Neural cell (in vitro differentiated cells): Measurements from ENCODE around the gene RNF19B. TPM values are rescaled to one million over a fixed set of nuclear protein-coding genes. Genes with fewer than 3 reads are reported as not detected.
"Not testable (repeated sequence)": the region's sequence is repeated elsewhere in the genome, so short reads cannot be mapped to it uniquely, and the experiment has no call there.

ENCODE experiments used
- H2AFZ ChIP-seq: fragments of 200-600, 300-800 bp; sonication (generic), shearing (Covaris generic); 2 replicates; pipeline ENCODE4 v1.6.0; 2014; ENCODE audit warnings: low read depth, mild to moderate bottlenecking, antibody characterized with exemption, low read length, moderate library complexity
- H3F3A ChIP-seq: fragments of 200-600 bp; shearing (Covaris generic); 2 replicates; pipeline ENCODE4 v1.6.1; 2016; ENCODE audit warnings: mild to moderate bottlenecking, moderate library complexity, mixed read lengths, antibody characterized with exemption, low read length; ENCODE audit not compliant: insufficient read depth, poor library complexity, severe bottlenecking
- H3K27ac ChIP-seq: fragments of 200-600, 300-800 bp; sonication (generic), shearing (Covaris generic); 2 replicates; pipeline ENCODE4 v1.5.1; 2014; ENCODE audit warnings: mild to moderate bottlenecking, low read length, moderate library complexity
- H3K27me3 ChIP-seq: fragments of 300-800, 200-600 bp; sonication (generic), shearing (Covaris generic); 2 replicates; pipeline ENCODE4 v1.6.0; 2014; ENCODE audit warnings: mild to moderate bottlenecking, low read depth, low read length, moderate library complexity; ENCODE audit not compliant: insufficient read depth
- H3K36me3 ChIP-seq: fragments of 300-800, 200-600 bp; sonication (generic), shearing (Covaris generic); 2 replicates; pipeline ENCODE4 v1.5.1; 2014; ENCODE audit warnings: mild to moderate bottlenecking, antibody characterized with exemption, low read length, moderate library complexity; ENCODE audit not compliant: insufficient read depth
- H3K4me2 ChIP-seq: fragments of 300-800, 200-600 bp; sonication (generic), shearing (Covaris generic); 2 replicates; pipeline ENCODE4 v1.6.0; 2014; ENCODE audit warnings: mild to moderate bottlenecking, low read length
- H3K4me3 ChIP-seq: fragments of 300-800, 200-600 bp; sonication (generic), shearing (Covaris generic); 2 replicates; pipeline ENCODE4 v1.5.1; 2014; ENCODE audit warnings: mild to moderate bottlenecking, low read length, moderate library complexity
- H3K79me2 ChIP-seq: fragments of 200-600 bp; shearing (Covaris generic); replicated peaks from 2 replicates; pipeline ENCODE4 v1.6.0; 2014; ENCODE audit warnings: mild to moderate bottlenecking, low read length, moderate library complexity; ENCODE audit not compliant: insufficient read depth
- H3K9ac ChIP-seq: fragments of 300-800, 200-600 bp; sonication (generic), shearing (Covaris generic); 2 replicates; pipeline ENCODE4 v1.6.1; 2016; ENCODE audit warnings: mild to moderate bottlenecking, low read length, mixed read lengths
- H3K9me2 ChIP-seq: fragments of 200-600 bp; shearing (Covaris generic); 2 replicates; pipeline ENCODE4 v1.6.1; 2016; ENCODE audit warnings: mild to moderate bottlenecking, low read length, mixed read lengths; ENCODE audit not compliant: insufficient read depth
- H3K9me3 ChIP-seq: fragments of 200-600, 300-800 bp; sonication (generic), shearing (Covaris generic); 2 replicates; pipeline ENCODE4 v1.6.1; 2016; ENCODE audit warnings: mild to moderate bottlenecking, mixed run types, low read length, moderate library complexity, mixed read lengths
- H4K20me1 ChIP-seq: fragments of 200-600 bp; shearing (Covaris generic); 2 replicates; pipeline ENCODE4 v1.6.1; 2016; ENCODE audit warnings: mild to moderate bottlenecking, mixed run types; ENCODE audit not compliant: insufficient read depth
- CTCF ChIP-seq: fragments of 450-650 bp; IDR thresholded peaks from 2 replicates; pipeline ENCODE4 v1.5.1; 2014; ENCODE audit warnings: antibody characterized with exemption, mild to moderate bottlenecking, moderate library complexity; ENCODE audit not compliant: poor library complexity, severe bottlenecking
- EP300 ChIP-seq: fragments of 450-650 bp; conservative IDR thresholded peaks from 2 replicates; pipeline ENCODE4 v1.6.1; 2014; ENCODE audit warnings: antibody characterized with exemption, mild to moderate bottlenecking, moderate library complexity; ENCODE audit not compliant: poor library complexity, severe bottlenecking
- EZH2 ChIP-seq: fragments of 200-600, 300-800 bp; shearing (Covaris generic), sonication (generic); IDR thresholded peaks from 2 replicates; pipeline ENCODE4 v1.6.1; 2014; ENCODE audit warnings: antibody characterized with exemption, low read length, borderline replicate concordance, mild to moderate bottlenecking; ENCODE audit not compliant: insufficient read depth, poor library complexity, severe bottlenecking
- MXI1 ChIP-seq: fragments of 450-650 bp; conservative IDR thresholded peaks from 2 replicates; pipeline ENCODE4 v1.6.1; 2014; ENCODE audit warnings: antibody characterized with exemption, mild to moderate bottlenecking; ENCODE audit not compliant: poor library complexity, severe bottlenecking
- RAD21 ChIP-seq: fragments of 450-650 bp; conservative IDR thresholded peaks from 2 replicates; pipeline ENCODE4 v1.6.1; 2014; ENCODE audit warnings: antibody characterized with exemption, mild to moderate bottlenecking, moderate library complexity
- REST ChIP-seq: IDR thresholded peaks from 2 replicates; pipeline ENCODE4 v1.6.1; 2012; ENCODE audit warnings: borderline replicate concordance
- SMC3 ChIP-seq: fragments of 450-650 bp; conservative IDR thresholded peaks from 2 replicates; pipeline ENCODE4 v1.6.1; 2014; ENCODE audit warnings: antibody characterized with exemption, mild to moderate bottlenecking, moderate library complexity; ENCODE audit not compliant: poor library complexity
- TAF1 ChIP-seq: IDR thresholded peaks from 2 replicates; pipeline ENCODE4 v1.6.1; 2012; ENCODE audit warnings: low read depth
- polyA plus RNA-seq: library from polyadenylated mRNA; depleted of rRNA; stranded (reverse); fragments of >200 nt; gene quantifications from 2 replicates; pipeline ENCODE4 v1.2.3, GENCODE V29; 2014

Gene RNF19B
- polyA plus RNA-seq, 1 donor from 2014 or later, result 22.1 TPM

GRCh38 chr1:32997381-32997891 lies 32.8 kb upstream of the RNF19B start:
- H3K36me3 ChIP-seq, result no peaks in the 10 kb centered on the region
- no peak overlapping the region for H3K4me3 ChIP-seq
- H2AFZ ChIP-seq, result no peak overlapping the region
- no peaks in the 10 kb centered on the region for H3K79me2 ChIP-seq
- no peak for TF ChIP-seq EP300
- TF ChIP-seq EZH2, result no peak
- no peak for TF ChIP-seq MXI1
- TF ChIP-seq RAD21, result no peak
- TF ChIP-seq SMC3, result no peak
- no peak for TF ChIP-seq TAF1
- no peak for TF ChIP-seq CTCF
- TF ChIP-seq REST, result no peak
- no peak overlapping the region for H3K9ac ChIP-seq
- H4K20me1 ChIP-seq, result no peaks in the 10 kb centered on the region
- H3K27me3 ChIP-seq, result no peaks in the 10 kb centered on the region
- H3K9me3 ChIP-seq, result no peaks in the 10 kb centered on the region
- H3K9me2 ChIP-seq, result no peaks in the 10 kb centered on the region
- H3K4me2 ChIP-seq, result no peak overlapping the region
- no peaks in the 10 kb centered on the region for H3F3A ChIP-seq
- H3K27ac ChIP-seq, result no peak overlapping the region

GRCh38 chr1:32993324-32993636 lies 28.7 kb upstream of the RNF19B start:
- H3K36me3 ChIP-seq, H3K27me3 ChIP-seq, H3K79me2 ChIP-seq, H3K9me2 ChIP-seq, H4K20me1 ChIP-seq, H3F3A ChIP-seq, H3K4me3 ChIP-seq, H3K27ac ChIP-seq, H3K9ac ChIP-seq, H3K9me3 ChIP-seq, H2AFZ ChIP-seq, H3K4me2 ChIP-seq: not testable (repeated sequence)
